ENCODE measurements around the gene JAK1. TPM values are rescaled to one million over a fixed set of nuclear protein-coding genes. Genes with fewer than 3 reads are reported as not detected.

Gene JAK1
- total and polyA plus RNA-seq, 10 of the 15 experiments (the other 5 are each of a cell fraction or from before 2014, with no cell fraction given): 9.6 to 45.5 (median 35.7) TPM

DNA sequence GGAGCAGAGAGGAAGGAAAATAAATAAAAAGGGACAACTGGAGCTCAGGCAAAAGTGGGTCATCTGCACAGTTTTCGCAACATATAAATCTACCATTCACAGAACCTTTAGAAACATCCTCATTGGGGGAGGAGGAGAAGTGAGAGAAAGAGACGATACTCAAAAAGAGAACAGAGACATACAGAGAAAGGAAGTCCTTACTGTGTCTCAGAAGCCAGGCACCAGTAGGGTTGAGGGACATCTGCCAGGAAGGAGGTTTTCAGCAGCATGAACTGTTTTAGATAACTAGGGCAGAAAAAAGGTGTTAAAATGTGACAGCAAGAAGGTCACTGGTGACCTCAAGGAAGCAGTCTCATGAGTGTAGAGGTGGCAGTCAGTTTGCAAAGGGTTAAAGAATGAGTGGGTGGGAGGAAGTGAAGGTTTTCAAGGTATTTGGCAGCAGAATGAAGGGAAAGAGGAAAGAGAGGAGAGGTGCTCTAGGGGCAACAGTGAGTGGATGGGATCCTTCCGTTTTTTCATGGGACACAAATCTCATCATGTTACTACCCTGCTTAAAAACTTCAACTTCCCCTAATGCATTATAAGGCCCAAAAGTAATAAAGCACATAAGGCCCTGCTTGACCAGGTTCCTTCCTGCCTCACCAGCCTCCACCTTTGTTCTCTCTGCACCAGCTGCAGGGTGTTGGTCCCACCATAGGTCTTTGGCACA is 9.5 kb downstream of the JAK1 start (continued):
- TF ChIP-seq TCF3 (IDR thresholded peaks at IDR 0.05; ENCODE audit: borderline replicate concordance, insufficient read depth, low read depth, low read length) (peak; percentile 38; the same call in 1 of the 2 replicates), CHD2 (IDR thresholded peaks at IDR 0.05; ENCODE audit: borderline replicate concordance, low read depth, low read length) (0 out of 2 replicates have a peak, but pooled peaks have one; percentile 32), ZBTB40 (IDR thresholded peaks at IDR 0.05; ENCODE audit: borderline replicate concordance) (no peak), RELB (IDR thresholded peaks at IDR 0.05; ENCODE audit: low read depth) (peak; percentile 73; the same call in 1 of the 2 replicates), BMI1 (IDR thresholded peaks at IDR 0.05; ENCODE audit: borderline replicate concordance) (peak; percentile 59; the same call in 1 of the 2 replicates), EP300 (IDR thresholded peaks at IDR 0.05; ENCODE audit: borderline replicate concordance in 1 of 2, control insufficient read depth in 1 of 2, low read depth in 2 of 2, low read length in 2 of 2) (0 out of 4 replicates have a peak, but pooled peaks of 1 of the 2 experiments have one; percentile 56), BRCA1 (IDR thresholded peaks at IDR 0.05; ENCODE audit: low read depth, low read length) (no peak), GABPA (IDR thresholded peaks at IDR 0.05; ENCODE audit: low read depth) (no peak), RB1 (IDR thresholded peaks at IDR 0.05; ENCODE audit: borderline replicate concordance) (no peak), NBN (IDR thresholded peaks at IDR 0.05) (peak; percentile 96), POLR2A (IDR thresholded peaks at IDR 0.05; ENCODE audit: low read depth, low read length) (peak; percentile 34; the same call in 1 of the 2 replicates), ZBTB33 (IDR thresholded peaks at IDR 0.05) (no peak), MTA3 (IDR thresholded peaks at IDR 0.05; ENCODE audit: borderline replicate concordance, low read length) (no peak; the same call in 1 of the 2 replicates), SREBF1 (IDR thresholded peaks at IDR 0.05; ENCODE audit: low read length) (no peak), NFIC (IDR thresholded peaks at IDR 0.05; ENCODE audit: low read depth, low read length) (no peak), IKZF2 (IDR thresholded peaks at IDR 0.05) (peak; percentile 89), FOS (IDR thresholded peaks at IDR 0.05; ENCODE audit: borderline replicate concordance, extremely low read depth, insufficient read length) (no peak), SUZ12 (IDR thresholded peaks at IDR 0.05; ENCODE audit: unreplicated experiment) (no peak), JUNB (IDR thresholded peaks at IDR 0.05) (no peak), ZZZ3 (IDR thresholded peaks at IDR 0.05; ENCODE audit: control insufficient read depth, insufficient read length, low read depth) (no peak), LARP7 (IDR thresholded peaks at IDR 0.05) (no peak), IRF3 (IDR thresholded peaks at IDR 0.05) (no peak)
